Esophagus muscularis mucosa (tissue), 3 donors: ENCODE data around the gene PHF20.

Experiments
- CTCF ChIP-seq, 3 experiments: fragments of 200-600 bp in 2 of 3; fragments of 450-650 bp in 1 of 3; sonication (generic) in 2 of 3; IDR thresholded peaks; one replicate each; pipeline ENCODE4 v1.5.1; 2017 to 2019; ENCODE audit warnings: antibody characterized with exemption in 3 of 3, mild to moderate bottlenecking in 2 of 3, moderate library complexity in 1 of 3
- POLR2A ChIP-seq: fragments of 450-650 bp; IDR thresholded peaks from one replicate; pipeline ENCODE4 v1.6.1; 2017; ENCODE audit warnings: antibody characterized with exemption, moderate library complexity, mild to moderate bottlenecking, low read depth

- TF ChIP-seq CTCF (IDR thresholded peaks at IDR 0.05): no peak
- no peak for TF ChIP-seq POLR2A
These were observed 32.3 kb upstream of the PHF20 start for GRCh38 chr20:35739294-35740163.
